ENCODE measurements around the gene CRTAC1.

- no peak for TF ChIP-seq ZC3H10 (CRISPR knock-in tag; IDR thresholded peaks at IDR 0.05)
- no peak for TF ChIP-seq ZNF8 (CRISPR knock-in tag; IDR thresholded peaks at IDR 0.05)
- no peak for TF ChIP-seq PATZ1 (CRISPR knock-in tag; IDR thresholded peaks at IDR 0.05; ENCODE audit: borderline replicate concordance)
- TF ChIP-seq ESRRG (CRISPR knock-in tag; IDR thresholded peaks at IDR 0.05) = no peak
- TF ChIP-seq POU6F1 (CRISPR knock-in tag; IDR thresholded peaks at IDR 0.05; ENCODE audit: borderline replicate concordance, low read depth) = no peak
- no peak for TF ChIP-seq GLIS3 (CRISPR knock-in tag; IDR thresholded peaks at IDR 0.05)
- no peak for TF ChIP-seq CREB5 (CRISPR knock-in tag; IDR thresholded peaks at IDR 0.05; ENCODE audit: low read depth)
- no peak for TF ChIP-seq PPARA (CRISPR knock-in tag; IDR thresholded peaks at IDR 0.05; ENCODE audit: borderline replicate concordance)
- TF ChIP-seq ZFP3 (CRISPR knock-in tag; IDR thresholded peaks at IDR 0.05) = no peak
- no peak for TF ChIP-seq TCF4 (CRISPR knock-in tag; IDR thresholded peaks at IDR 0.05; ENCODE audit: borderline replicate concordance)
- no peak for TF ChIP-seq ZNF70 (CRISPR knock-in tag; IDR thresholded peaks at IDR 0.05)
- TF ChIP-seq BACH2 (CRISPR knock-in tag; IDR thresholded peaks at IDR 0.05; ENCODE audit: borderline replicate concordance) = no peak
- no peak for TF ChIP-seq OSR1 (CRISPR knock-in tag; IDR thresholded peaks at IDR 0.05)
Observed at GRCh38 chr10:97896756-97897358, 133.6 kb downstream of the CRTAC1 start.

All from SK-N-SH treated with all-trans-retinoic acid at 6 μM for 48 hours (cell line).